Measurements from ENCODE around the gene NRXN3.

NRXN3 gene

GRCh38 chr14:79878229-79878628 lies 1708.1 kb downstream of the NRXN3 start:
- DNase-seq (ENCODE audit: low spot score) = no peak
- in situ Hi-C loops (cut with MboI; ENCODE audit: low pct_unique_long_range_greater_than_20kb, low sequenced_read_pairs, unreplicated experiment) = no loop called here
- TF ChIP-seq, protein P1, sequence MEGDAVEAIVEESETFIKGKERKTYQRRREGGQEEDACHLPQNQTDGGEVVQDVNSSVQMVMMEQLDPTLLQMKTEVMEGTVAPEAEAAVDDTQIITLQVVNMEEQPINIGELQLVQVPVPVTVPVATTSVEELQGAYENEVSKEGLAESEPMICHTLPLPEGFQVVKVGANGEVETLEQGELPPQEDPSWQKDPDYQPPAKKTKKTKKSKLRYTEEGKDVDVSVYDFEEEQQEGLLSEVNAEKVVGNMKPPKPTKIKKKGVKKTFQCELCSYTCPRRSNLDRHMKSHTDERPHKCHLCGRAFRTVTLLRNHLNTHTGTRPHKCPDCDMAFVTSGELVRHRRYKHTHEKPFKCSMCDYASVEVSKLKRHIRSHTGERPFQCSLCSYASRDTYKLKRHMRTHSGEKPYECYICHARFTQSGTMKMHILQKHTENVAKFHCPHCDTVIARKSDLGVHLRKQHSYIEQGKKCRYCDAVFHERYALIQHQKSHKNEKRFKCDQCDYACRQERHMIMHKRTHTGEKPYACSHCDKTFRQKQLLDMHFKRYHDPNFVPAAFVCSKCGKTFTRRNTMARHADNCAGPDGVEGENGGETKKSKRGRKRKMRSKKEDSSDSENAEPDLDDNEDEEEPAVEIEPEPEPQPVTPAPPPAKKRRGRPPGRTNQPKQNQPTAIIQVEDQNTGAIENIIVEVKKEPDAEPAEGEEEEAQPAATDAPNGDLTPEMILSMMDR (IDR thresholded peaks at IDR 0.05; ENCODE audit: extremely low read depth, insufficient read depth, missing control alignments) = no peak

GRCh38 chr14:79878785-79879184 lies 1708.6 kb downstream of the NRXN3 start:
- TF ChIP-seq, protein P1 (IDR thresholded peaks at IDR 0.05; ENCODE audit: extremely low read depth, insufficient read depth, missing control alignments) = no peak
- in situ Hi-C loops (cut with MboI; ENCODE audit: low pct_unique_long_range_greater_than_20kb, low sequenced_read_pairs, unreplicated experiment) = no loop called here
- no peak for DNase-seq (ENCODE audit: low spot score)

- TF ChIP-seq, protein P1 (IDR thresholded peaks at IDR 0.05; ENCODE audit: extremely low read depth, insufficient read depth, missing control alignments) = no peak
- no peak for DNase-seq (ENCODE audit: low spot score)
- in situ Hi-C loops (cut with MboI; ENCODE audit: low pct_unique_long_range_greater_than_20kb, low sequenced_read_pairs, unreplicated experiment) = no loop called here
These were observed 1711.1 kb downstream of the NRXN3 start for GRCh38 chr14:79881299-79881698.

DNA sequence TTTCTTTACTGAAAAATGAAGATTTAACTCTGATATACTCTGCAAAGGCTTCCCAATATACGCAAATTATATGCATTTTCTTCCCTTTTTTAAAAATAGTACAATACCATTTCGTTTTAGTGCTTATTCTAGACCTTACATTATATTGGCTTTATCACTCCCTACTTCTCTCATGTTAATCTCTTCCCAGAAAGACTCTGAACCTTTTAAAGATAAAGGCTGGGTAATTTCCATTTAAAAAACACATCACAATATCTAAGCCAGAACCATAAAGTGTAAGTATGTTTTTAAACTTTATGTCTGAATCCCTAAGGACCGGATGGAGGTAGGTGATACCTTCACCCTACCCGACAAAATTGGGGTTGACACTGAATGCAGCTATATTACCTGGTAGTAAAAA lies 1720.4 kb downstream of the NRXN3 start:
- TF ChIP-seq, protein P1 (IDR thresholded peaks at IDR 0.05; ENCODE audit: extremely low read depth, insufficient read depth, missing control alignments) = no peak
- no peak for DNase-seq (ENCODE audit: low spot score)
- in situ Hi-C loops (cut with MboI; ENCODE audit: low pct_unique_long_range_greater_than_20kb, low sequenced_read_pairs, unreplicated experiment) = no loop called here

DNA sequence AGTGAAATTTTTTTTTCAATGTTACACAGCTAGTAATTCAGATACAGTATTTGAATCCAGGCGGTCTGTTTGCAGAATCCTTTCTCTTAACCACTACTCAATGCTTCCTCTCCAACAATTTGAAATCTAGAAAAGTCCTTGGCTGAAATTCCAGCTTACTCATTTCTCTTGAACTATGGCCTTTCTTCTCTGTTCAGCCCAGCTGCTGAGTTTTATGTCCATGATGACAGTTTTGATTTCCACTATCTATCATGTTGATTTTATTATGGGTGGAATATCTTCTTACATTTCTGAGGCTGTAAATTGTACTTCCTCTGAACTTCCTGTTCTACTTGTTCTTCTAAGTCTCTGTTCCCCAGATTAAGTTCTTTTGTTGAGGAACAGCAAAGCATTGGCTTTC lies 1725.8 kb downstream of the NRXN3 start:
- DNase-seq (ENCODE audit: low spot score) = no peak
- TF ChIP-seq, protein P1 (IDR thresholded peaks at IDR 0.05; ENCODE audit: extremely low read depth, insufficient read depth, missing control alignments) = no peak
- in situ Hi-C loops (cut with MboI; ENCODE audit: low pct_unique_long_range_greater_than_20kb, low sequenced_read_pairs, unreplicated experiment) = no loop called here

GRCh38 chr14:79899610-79900009 lies 1729.4 kb downstream of the NRXN3 start:
- in situ Hi-C loops (cut with MboI; ENCODE audit: low pct_unique_long_range_greater_than_20kb, low sequenced_read_pairs, unreplicated experiment) = no loop called here

More at GRCh38 chr14:79899610-79900009, 1729.4 kb downstream of the NRXN3 start:
- TF ChIP-seq, protein P1 (IDR thresholded peaks at IDR 0.05; ENCODE audit: extremely low read depth, insufficient read depth, missing control alignments) = no peak
- DNase-seq (ENCODE audit: low spot score) = no peak
